ENCODE data around the gene PAX2.

Gene PAX2

GRCh38 chr10:100750291-100751210 is 5.2 kb downstream of the PAX2 start:
- Mint-ChIP-seq H3K9me3 (no peaks in the 10 kb centered on the region), H3K36me3 (ENCODE audit: low read depth) (no peaks in the 10 kb centered on the region), H3K4me3 (no peak overlapping the region), H3K4me1 (ENCODE audit: low read depth) (peaks cover 29% of the 10 kb centered on the region), H3K27me3 (peaks cover 95% of the 10 kb centered on the region), H3K27ac (no peak overlapping the region)
- DNase-seq = no peak

- no peak for DNase-seq
- no peak overlapping the region for H3K27ac Mint-ChIP-seq
- H3K9me3 Mint-ChIP-seq = no peaks in the 10 kb centered on the region
- H3K27me3 Mint-ChIP-seq = peaks cover 95% of the 10 kb centered on the region
- H3K4me3 Mint-ChIP-seq = no peak overlapping the region
- no peaks in the 10 kb centered on the region for H3K36me3 Mint-ChIP-seq (ENCODE audit: low read depth)
- peaks cover 25% of the 10 kb centered on the region for H3K4me1 Mint-ChIP-seq (ENCODE audit: low read depth)
Observed at GRCh38 chr10:100751211-100751933, 6.0 kb downstream of the PAX2 start.

GRCh38 chr10:100755821-100756220 is 10.4 kb downstream of the PAX2 start:
- Mint-ChIP-seq H3K27me3 (peaks cover 95% of the 10 kb centered on the region), H3K36me3 (ENCODE audit: low read depth) (no peaks in the 10 kb centered on the region), H3K4me1 (ENCODE audit: low read depth) (no peaks in the 10 kb centered on the region), H3K4me3 (no peak overlapping the region), H3K27ac (no peak overlapping the region), H3K9me3 (no peaks in the 10 kb centered on the region)
- DNase-seq = no peak

GRCh38 chr10:100759331-100759730 is 13.9 kb downstream of the PAX2 start:
- H3K27me3 Mint-ChIP-seq = peaks cover 85% of the 10 kb centered on the region

GRCh38 chr10:100760726-100761125 is 15.3 kb downstream of the PAX2 start:
- H3K9me3 Mint-ChIP-seq = no peaks in the 10 kb centered on the region
- H3K36me3 Mint-ChIP-seq (ENCODE audit: low read depth) = no peaks in the 10 kb centered on the region
- H3K4me1 Mint-ChIP-seq (ENCODE audit: low read depth) = no peaks in the 10 kb centered on the region
- H3K4me3 Mint-ChIP-seq = no peak overlapping the region
- H3K27me3 Mint-ChIP-seq = peaks cover 84% of the 10 kb centered on the region
- no peak for DNase-seq
- no peak overlapping the region for H3K27ac Mint-ChIP-seq

More at GRCh38 chr10:100759331-100759730, 13.9 kb downstream of the PAX2 start:
- Mint-ChIP-seq H3K36me3 (ENCODE audit: low read depth) (no peaks in the 10 kb centered on the region), H3K27ac (no peak overlapping the region), H3K4me3 (no peak overlapping the region), H3K4me1 (ENCODE audit: low read depth) (no peaks in the 10 kb centered on the region), H3K9me3 (no peaks in the 10 kb centered on the region)
- no peak for DNase-seq

GRCh38 chr10:100761191-100761590 is 15.8 kb downstream of the PAX2 start:
- DNase-seq = no peak
- Mint-ChIP-seq H3K4me3 (no peak overlapping the region), H3K27ac (no peak overlapping the region), H3K9me3 (no peaks in the 10 kb centered on the region), H3K36me3 (ENCODE audit: low read depth) (no peaks in the 10 kb centered on the region), H3K4me1 (ENCODE audit: low read depth) (no peaks in the 10 kb centered on the region), H3K27me3 (peaks cover 84% of the 10 kb centered on the region)

- Mint-ChIP-seq H3K36me3 (ENCODE audit: low read depth) (no peaks in the 10 kb centered on the region), H3K4me3 (no peak overlapping the region), H3K27me3 (peaks cover 82% of the 10 kb centered on the region), H3K9me3 (no peaks in the 10 kb centered on the region), H3K27ac (no peak overlapping the region), H3K4me1 (ENCODE audit: low read depth) (no peaks in the 10 kb centered on the region)
- DNase-seq = no peak
Observed at GRCh38 chr10:100763043-100763747, 17.8 kb downstream of the PAX2 start.

- H3K36me3 Mint-ChIP-seq (ENCODE audit: low read depth) = no peaks in the 10 kb centered on the region
- H3K9me3 Mint-ChIP-seq = no peaks in the 10 kb centered on the region
- peaks cover 53% of the 10 kb centered on the region for H3K27me3 Mint-ChIP-seq
- no peaks in the 10 kb centered on the region for H3K4me1 Mint-ChIP-seq (ENCODE audit: low read depth)
- no peak overlapping the region for H3K4me3 Mint-ChIP-seq
- no peak for DNase-seq
- H3K27ac Mint-ChIP-seq = no peak overlapping the region
Observed at GRCh38 chr10:100766693-100767421, 21.5 kb downstream of the PAX2 start.

- DNase-seq = no peak
- Mint-ChIP-seq H3K27me3 (peaks cover 47% of the 10 kb centered on the region), H3K9me3 (no peaks in the 10 kb centered on the region), H3K4me3 (no peak overlapping the region), H3K36me3 (ENCODE audit: low read depth) (no peaks in the 10 kb centered on the region), H3K4me1 (ENCODE audit: low read depth) (no peaks in the 10 kb centered on the region), H3K27ac (no peak overlapping the region)
Observed at GRCh38 chr10:100767422-100767775, 22.0 kb downstream of the PAX2 start.

GRCh38 chr10:100769481-100769880 is 24.1 kb downstream of the PAX2 start:
- H3K4me3 Mint-ChIP-seq = no peak overlapping the region
- H3K27ac Mint-ChIP-seq = no peak overlapping the region
- peaks cover 50% of the 10 kb centered on the region for H3K27me3 Mint-ChIP-seq
- no peaks in the 10 kb centered on the region for H3K9me3 Mint-ChIP-seq
- H3K4me1 Mint-ChIP-seq (ENCODE audit: low read depth) = no peaks in the 10 kb centered on the region
- H3K36me3 Mint-ChIP-seq (ENCODE audit: low read depth) = no peaks in the 10 kb centered on the region
- DNase-seq = no peak

- Mint-ChIP-seq H3K4me3 (no peak overlapping the region), H3K9me3 (no peaks in the 10 kb centered on the region), H3K4me1 (ENCODE audit: low read depth) (no peaks in the 10 kb centered on the region), H3K27ac (no peak overlapping the region), H3K27me3 (peaks cover 51% of the 10 kb centered on the region), H3K36me3 (ENCODE audit: low read depth) (no peaks in the 10 kb centered on the region)
- DNase-seq = no peak
Observed at GRCh38 chr10:100773646-100774045, 28.3 kb downstream of the PAX2 start.

GRCh38 chr10:100774223-100774622 is 28.8 kb downstream of the PAX2 start:
- H3K27ac Mint-ChIP-seq = no peak overlapping the region
- no peaks in the 10 kb centered on the region for H3K9me3 Mint-ChIP-seq
- H3K27me3 Mint-ChIP-seq = peaks cover 56% of the 10 kb centered on the region
- no peaks in the 10 kb centered on the region for H3K36me3 Mint-ChIP-seq (ENCODE audit: low read depth)
- DNase-seq = no peak
- no peaks in the 10 kb centered on the region for H3K4me1 Mint-ChIP-seq (ENCODE audit: low read depth)
- no peak overlapping the region for H3K4me3 Mint-ChIP-seq

GRCh38 chr10:100774876-100775275 is 29.5 kb downstream of the PAX2 start:
- no peak overlapping the region for H3K27ac Mint-ChIP-seq
- no peak for DNase-seq
- no peak overlapping the region for H3K4me3 Mint-ChIP-seq
- no peaks in the 10 kb centered on the region for H3K4me1 Mint-ChIP-seq (ENCODE audit: low read depth)
- H3K27me3 Mint-ChIP-seq = peaks cover 63% of the 10 kb centered on the region
- no peaks in the 10 kb centered on the region for H3K36me3 Mint-ChIP-seq (ENCODE audit: low read depth)
- no peaks in the 10 kb centered on the region for H3K9me3 Mint-ChIP-seq

- DNase-seq = no peak
- Mint-ChIP-seq H3K4me1 (ENCODE audit: low read depth) (no peaks in the 10 kb centered on the region), H3K9me3 (no peaks in the 10 kb centered on the region), H3K27ac (no peak overlapping the region), H3K36me3 (ENCODE audit: low read depth) (no peaks in the 10 kb centered on the region), H3K27me3 (peaks cover 67% of the 10 kb centered on the region), H3K4me3 (no peak overlapping the region)
Observed at GRCh38 chr10:100775386-100775785, 30.0 kb downstream of the PAX2 start.

Measured in activated T-cell treated with anti-CD3 and anti-CD28 coated beads, Interleukin-2, amount 50 U/mL, for 24 hours (primary cell).